WTC11 (cell line): ENCODE measurements around the gene TNNC2. TPM values are rescaled to one million over a fixed set of nuclear protein-coding genes. Genes with fewer than 3 reads are reported as not detected.

ENCODE experiments used
- ATAC-seq: fragments of 200-7000 bp; cut with Tn5 transposase; 2 replicates; pipeline ENCODE4 v1.10.0; 2021; ENCODE audit warnings: mild to moderate bottlenecking, moderate library complexity
- CTCF ChIA-PET: fragments of 300-600 bp; sonication (Branson Sonifier 250); formaldehyde crosslinking; loops from one replicate; lab custom pipeline; 2021; ENCODE audit warnings: antibody characterized with exemption; lab: Charles Lee
- POLR2A ChIA-PET: fragments of 350-600 bp; sonication (Branson Sonifier 250); formaldehyde crosslinking; loops from one replicate; lab custom pipeline; 2021; ENCODE audit warnings: antibody characterized with exemption; lab: Charles Lee
- DNase-seq: peaks from one replicate; pipeline ENCODE4 v3.0.0; 2021; ENCODE audit warnings: low spot score
- H3K27ac Mint-ChIP-seq: 2 replicates; pipeline ENCODE4 v1.8.0; 2021; ENCODE audit warnings: mixed read lengths
- H3K27me3 Mint-ChIP-seq: 2 replicates; pipeline ENCODE4 v1.8.0; 2021; ENCODE audit warnings: low read depth, mild to moderate bottlenecking, moderate library complexity, mixed read lengths
- H3K36me3 Mint-ChIP-seq: 2 replicates; pipeline ENCODE4 v1.8.0; 2021; ENCODE audit warnings: mixed read lengths
- H3K4me1 Mint-ChIP-seq: 2 replicates; pipeline ENCODE4 v1.8.0; 2022; ENCODE audit warnings: mixed read lengths
- H3K4me3 Mint-ChIP-seq: 2 replicates; pipeline ENCODE4 v1.8.0; 2021; ENCODE audit warnings: mild to moderate bottlenecking, moderate library complexity, mixed read lengths
- H3K9me3 Mint-ChIP-seq: 2 replicates; pipeline ENCODE4 v1.8.0; 2021; ENCODE audit warnings: mixed read lengths
- ATF1 ChIP-seq: sonication (generic); formaldehyde crosslinking; IDR thresholded peaks from 2 replicates; pipeline ENCODE4 v1.8.1; 2023; ENCODE audit warnings: mild to moderate bottlenecking, moderate library complexity, missing genetic modification reagents
- CBFB ChIP-seq: sonication (generic); formaldehyde crosslinking; IDR thresholded peaks from 2 replicates; pipeline ENCODE4 v1.8.1; 2022; ENCODE audit warnings: mild to moderate bottlenecking, low read depth, missing genetic modification reagents
- E2F5 ChIP-seq: sonication (generic); formaldehyde crosslinking; IDR thresholded peaks from 2 replicates; pipeline ENCODE4 v1.8.1; 2022; ENCODE audit warnings: mild to moderate bottlenecking, moderate library complexity, missing genetic modification reagents
- ELF4 ChIP-seq: sonication (generic); formaldehyde crosslinking; IDR thresholded peaks from 2 replicates; pipeline ENCODE4 v1.8.1; 2022; ENCODE audit warnings: low read depth, mild to moderate bottlenecking, moderate library complexity, missing genetic modification reagents
- ESRRA ChIP-seq: sonication (generic); formaldehyde crosslinking; IDR thresholded peaks from 2 replicates; pipeline ENCODE4 v1.8.1; 2022; ENCODE audit warnings: mild to moderate bottlenecking, missing genetic modification reagents, borderline replicate concordance
- FOXJ3 ChIP-seq: sonication (generic); formaldehyde crosslinking; IDR thresholded peaks from 2 replicates; pipeline ENCODE4 v1.9.0; 2021; ENCODE audit warnings: missing genetic modification reagents, mild to moderate bottlenecking, borderline replicate concordance
- FOXK1 ChIP-seq: sonication (generic); formaldehyde crosslinking; IDR thresholded peaks from 2 replicates; pipeline ENCODE4 v1.8.0; 2022; ENCODE audit warnings: mild to moderate bottlenecking, moderate library complexity, missing genetic modification reagents
- GABPB1 ChIP-seq: sonication (generic); formaldehyde crosslinking; IDR thresholded peaks from 2 replicates; pipeline ENCODE4 v1.8.1; 2023; ENCODE audit warnings: mild to moderate bottlenecking, missing genetic modification reagents
- JUN ChIP-seq: sonication (generic); formaldehyde crosslinking; IDR thresholded peaks from 2 replicates; pipeline ENCODE4 v1.8.0; 2023; ENCODE audit warnings: mild to moderate bottlenecking, missing genetic modification reagents
- KAT7 ChIP-seq: sonication (generic); formaldehyde crosslinking; IDR thresholded peaks from 2 replicates; pipeline ENCODE4 v1.8.1; 2023; ENCODE audit warnings: missing genetic modification reagents, mild to moderate bottlenecking, borderline replicate concordance
- MAX ChIP-seq: sonication (generic); formaldehyde crosslinking; IDR thresholded peaks from 2 replicates; pipeline ENCODE4 v1.8.0; 2022; ENCODE audit warnings: mild to moderate bottlenecking, missing genetic modification reagents
- MYBL2 ChIP-seq: sonication (generic); formaldehyde crosslinking; IDR thresholded peaks from 2 replicates; pipeline ENCODE4 v1.8.1; 2023; ENCODE audit warnings: mild to moderate bottlenecking, moderate library complexity, missing genetic modification reagents
- OVOL2 ChIP-seq: fragments of 250-450 bp; sonication (Bioruptor Pico); IDR thresholded peaks from 2 replicates; pipeline ENCODE4 v1.9.0; 2021; ENCODE audit warnings: mild to moderate bottlenecking, borderline replicate concordance
- PRDM15 ChIP-seq: sonication (generic); formaldehyde crosslinking; IDR thresholded peaks from 2 replicates; pipeline ENCODE4 v1.8.0; 2022; ENCODE audit warnings: missing genetic modification reagents
- RELA ChIP-seq: sonication (generic); formaldehyde crosslinking; IDR thresholded peaks from 2 replicates; pipeline ENCODE4 v1.8.1; 2022; ENCODE audit warnings: missing genetic modification reagents, mild to moderate bottlenecking, borderline replicate concordance
- TCF7 ChIP-seq: sonication (generic); formaldehyde crosslinking; IDR thresholded peaks from 2 replicates; pipeline ENCODE4 v1.8.0; 2022; ENCODE audit warnings: mild to moderate bottlenecking, low read depth, missing genetic modification reagents, moderate library complexity
- TEAD4 ChIP-seq: sonication (generic); formaldehyde crosslinking; IDR thresholded peaks from 2 replicates; pipeline ENCODE4 v1.8.0; 2022; ENCODE audit warnings: mild to moderate bottlenecking, missing genetic modification reagents
- ZNF232 ChIP-seq: sonication (generic); formaldehyde crosslinking; IDR thresholded peaks from 2 replicates; pipeline ENCODE4 v1.8.0; 2022; ENCODE audit warnings: mild to moderate bottlenecking, missing genetic modification reagents
- ZNF671 ChIP-seq: fragments of 250-450 bp; sonication (Bioruptor Pico); IDR thresholded peaks from 2 replicates; pipeline ENCODE4 v1.8.0; 2021; ENCODE audit warnings: mild to moderate bottlenecking
- total RNA-seq: library from RNA; stranded (reverse); gene quantifications from 3 replicates; pipeline ENCODE4 v1.2.3, GENCODE V29; 2021
- TF ChIP-seq, protein P1 (sequence below): sonication (generic); formaldehyde crosslinking; IDR thresholded peaks from 2 replicates; pipeline ENCODE4 v1.8.1; 2023; ENCODE audit warnings: mild to moderate bottlenecking, missing genetic modification reagents, borderline replicate concordance
- TF ChIP-seq, protein P2 (sequence below): sonication (generic); formaldehyde crosslinking; IDR thresholded peaks from 2 replicates; pipeline ENCODE4 v1.8.1; 2022; ENCODE audit warnings: mild to moderate bottlenecking, missing genetic modification reagents, moderate library complexity, borderline replicate concordance
- TF ChIP-seq, protein P3 (sequence below): sonication (generic); formaldehyde crosslinking; IDR thresholded peaks from 2 replicates; pipeline ENCODE4 v1.8.0; 2022; ENCODE audit warnings: mild to moderate bottlenecking, missing genetic modification reagents

Gene TNNC2
- total RNA-seq, 1 experiment from 2014 or later: 3.0 TPM

DNA sequence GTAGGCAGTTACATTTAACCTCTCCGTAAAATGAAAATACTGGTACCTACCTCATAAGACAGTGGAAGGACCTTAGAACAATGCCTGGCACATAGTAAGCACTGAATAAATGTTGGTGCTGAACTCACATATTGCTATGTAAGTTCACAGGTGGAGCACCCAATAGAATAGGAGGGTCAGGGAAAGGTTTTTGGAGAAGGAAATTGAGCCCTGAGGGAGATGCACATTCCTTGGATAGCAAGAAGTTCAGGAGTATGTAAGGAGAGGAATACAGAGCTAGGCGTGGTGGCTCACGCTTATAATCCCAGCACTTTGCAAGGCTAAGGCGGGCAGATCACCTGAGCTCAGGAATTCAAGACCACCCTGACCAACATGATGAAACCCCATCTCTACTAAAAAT is 7.6 kb downstream of the TNNC2 start (continued):
- TF ChIP-seq PRDM15 (CRISPR knock-in tag) (no peak), ESRRA (CRISPR knock-in tag) (no peak), MAX (CRISPR knock-in tag) (no peak), ATF1 (CRISPR knock-in tag) (no peak), CBFB (CRISPR knock-in tag) (no peak), ZNF671 (CRISPR knock-in tag) (no peak), E2F5 (CRISPR knock-in tag) (no peak), ELF4 (CRISPR knock-in tag) (no peak), JUN (no peak), KAT7 (no peak)

GRCh38 chr20:45818239-45818638 is 8.9 kb downstream of the TNNC2 start:
- ChIA-PET POLR2A (no interaction called here), CTCF (interaction anchor here (1.7 to 2.8 kb wide), 2 partner anchors 47 to 72 kb away, joined by 6 to 9 read pairs; no protein-coding TSS in a partner anchor)
- Mint-ChIP-seq H3K9me3 (no peaks in the 10 kb centered on the region), H3K27me3 (peaks cover 8% of the 10 kb centered on the region), H3K36me3 (peaks cover 33% of the 10 kb centered on the region), H3K4me3 (no peak overlapping the region), H3K4me1 (peaks cover 22% of the 10 kb centered on the region), H3K27ac (peak overlapping the region; percentile 95)
- TF ChIP-seq GABPB1 (CRISPR knock-in tag) (no peak), ESRRA (CRISPR knock-in tag) (no peak), ZNF232 (no peak), FOXK1 (no peak), TEAD4 (CRISPR knock-in tag) (no peak), MYBL2 (CRISPR knock-in tag) (no peak), OVOL2 (CRISPR knock-in tag) (no peak), TCF7 (CRISPR knock-in tag) (no peak), FOXJ3 (CRISPR knock-in tag) (no peak), RELA (CRISPR knock-in tag) (no peak)
- TF ChIP-seq, protein P1, sequence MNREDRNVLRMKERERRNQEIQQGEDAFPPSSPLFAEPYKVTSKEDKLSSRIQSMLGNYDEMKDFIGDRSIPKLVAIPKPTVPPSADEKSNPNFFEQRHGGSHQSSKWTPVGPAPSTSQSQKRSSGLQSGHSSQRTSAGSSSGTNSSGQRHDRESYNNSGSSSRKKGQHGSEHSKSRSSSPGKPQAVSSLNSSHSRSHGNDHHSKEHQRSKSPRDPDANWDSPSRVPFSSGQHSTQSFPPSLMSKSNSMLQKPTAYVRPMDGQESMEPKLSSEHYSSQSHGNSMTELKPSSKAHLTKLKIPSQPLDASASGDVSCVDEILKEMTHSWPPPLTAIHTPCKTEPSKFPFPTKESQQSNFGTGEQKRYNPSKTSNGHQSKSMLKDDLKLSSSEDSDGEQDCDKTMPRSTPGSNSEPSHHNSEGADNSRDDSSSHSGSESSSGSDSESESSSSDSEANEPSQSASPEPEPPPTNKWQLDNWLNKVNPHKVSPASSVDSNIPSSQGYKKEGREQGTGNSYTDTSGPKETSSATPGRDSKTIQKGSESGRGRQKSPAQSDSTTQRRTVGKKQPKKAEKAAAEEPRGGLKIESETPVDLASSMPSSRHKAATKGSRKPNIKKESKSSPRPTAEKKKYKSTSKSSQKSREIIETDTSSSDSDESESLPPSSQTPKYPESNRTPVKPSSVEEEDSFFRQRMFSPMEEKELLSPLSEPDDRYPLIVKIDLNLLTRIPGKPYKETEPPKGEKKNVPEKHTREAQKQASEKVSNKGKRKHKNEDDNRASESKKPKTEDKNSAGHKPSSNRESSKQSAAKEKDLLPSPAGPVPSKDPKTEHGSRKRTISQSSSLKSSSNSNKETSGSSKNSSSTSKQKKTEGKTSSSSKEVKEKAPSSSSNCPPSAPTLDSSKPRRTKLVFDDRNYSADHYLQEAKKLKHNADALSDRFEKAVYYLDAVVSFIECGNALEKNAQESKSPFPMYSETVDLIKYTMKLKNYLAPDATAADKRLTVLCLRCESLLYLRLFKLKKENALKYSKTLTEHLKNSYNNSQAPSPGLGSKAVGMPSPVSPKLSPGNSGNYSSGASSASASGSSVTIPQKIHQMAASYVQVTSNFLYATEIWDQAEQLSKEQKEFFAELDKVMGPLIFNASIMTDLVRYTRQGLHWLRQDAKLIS (CRISPR knock-in tag): no peak
- TF ChIP-seq, protein P2, sequence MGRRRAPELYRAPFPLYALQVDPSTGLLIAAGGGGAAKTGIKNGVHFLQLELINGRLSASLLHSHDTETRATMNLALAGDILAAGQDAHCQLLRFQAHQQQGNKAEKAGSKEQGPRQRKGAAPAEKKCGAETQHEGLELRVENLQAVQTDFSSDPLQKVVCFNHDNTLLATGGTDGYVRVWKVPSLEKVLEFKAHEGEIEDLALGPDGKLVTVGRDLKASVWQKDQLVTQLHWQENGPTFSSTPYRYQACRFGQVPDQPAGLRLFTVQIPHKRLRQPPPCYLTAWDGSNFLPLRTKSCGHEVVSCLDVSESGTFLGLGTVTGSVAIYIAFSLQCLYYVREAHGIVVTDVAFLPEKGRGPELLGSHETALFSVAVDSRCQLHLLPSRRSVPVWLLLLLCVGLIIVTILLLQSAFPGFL (CRISPR knock-in tag): no peak
- TF ChIP-seq, protein P3, sequence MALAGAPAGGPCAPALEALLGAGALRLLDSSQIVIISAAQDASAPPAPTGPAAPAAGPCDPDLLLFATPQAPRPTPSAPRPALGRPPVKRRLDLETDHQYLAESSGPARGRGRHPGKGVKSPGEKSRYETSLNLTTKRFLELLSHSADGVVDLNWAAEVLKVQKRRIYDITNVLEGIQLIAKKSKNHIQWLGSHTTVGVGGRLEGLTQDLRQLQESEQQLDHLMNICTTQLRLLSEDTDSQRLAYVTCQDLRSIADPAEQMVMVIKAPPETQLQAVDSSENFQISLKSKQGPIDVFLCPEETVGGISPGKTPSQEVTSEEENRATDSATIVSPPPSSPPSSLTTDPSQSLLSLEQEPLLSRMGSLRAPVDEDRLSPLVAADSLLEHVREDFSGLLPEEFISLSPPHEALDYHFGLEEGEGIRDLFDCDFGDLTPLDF (CRISPR knock-in tag): no peak
- DNase-seq: no peak
- no peak for ATAC-seq
